KMS-11 (cell line): Measurements from ENCODE around the gene CEP104.

Source experiments
- H2AFZ ChIP-seq: fragments of 200-600 bp; sonication (generic); 2 replicates; pipeline ENCODE4 v1.6.1; 2016; ENCODE audit warnings: antibody characterized with exemption, mixed run types, low read depth
- H3K27ac ChIP-seq: fragments of 200-600 bp; sonication (generic); 2 replicates; pipeline ENCODE4 v1.6.1; 2016; ENCODE audit warnings: mild to moderate bottlenecking, mixed run types
- H3K27me3 ChIP-seq: fragments of 200-600 bp; sonication (generic); 2 replicates; pipeline ENCODE4 v1.6.1; 2017; ENCODE audit warnings: mild to moderate bottlenecking, low read depth, mixed run types, moderate library complexity; ENCODE audit not compliant: insufficient read depth
- H3K36me3 ChIP-seq: fragments of 200-600 bp; sonication (generic); 2 replicates; pipeline ENCODE4 v1.6.1; 2017; ENCODE audit warnings: mild to moderate bottlenecking, mixed run types; ENCODE audit not compliant: insufficient read depth
- H3K4me1 ChIP-seq: fragments of 200-600 bp; sonication (generic); 2 replicates; pipeline ENCODE4 v1.6.1; 2016; ENCODE audit warnings: mild to moderate bottlenecking, low read depth, mixed run types; ENCODE audit not compliant: poor library complexity, severe bottlenecking
- H3K4me2 ChIP-seq: fragments of 200-600 bp; sonication (generic); 2 replicates; pipeline ENCODE4 v1.7.0; 2016; ENCODE audit warnings: mild to moderate bottlenecking, mixed run types
- H3K4me3 ChIP-seq: fragments of 200-600 bp; sonication (generic); IDR thresholded peaks from 2 replicates; pipeline ENCODE4 v1.6.1; 2017; ENCODE audit warnings: low read depth, low read length, mixed read lengths; ENCODE audit not compliant: insufficient read depth
- H3K79me2 ChIP-seq: fragments of 200-600 bp; sonication (generic); 2 replicates; pipeline ENCODE4 v1.6.1; 2016; ENCODE audit warnings: low read depth, mixed run types; ENCODE audit not compliant: insufficient read depth
- H3K9ac ChIP-seq: fragments of 200-600 bp; sonication (generic); 2 replicates; pipeline ENCODE4 v1.6.1; 2016; ENCODE audit warnings: mild to moderate bottlenecking, mixed run types
- H4K20me1 ChIP-seq: fragments of 200-600 bp; sonication (generic); 2 replicates; pipeline ENCODE4 v1.6.1; 2016; ENCODE audit warnings: mild to moderate bottlenecking, mixed run types; ENCODE audit not compliant: insufficient read depth
- TF ChIP-seq, protein P1 (sequence below): fragments of 200-600 bp; sonication (generic); conservative IDR thresholded peaks from 2 replicates; pipeline ENCODE4 v1.6.1; 2017; ENCODE audit warnings: low read depth, mild to moderate bottlenecking, antibody characterized with exemption, low read length, moderate library complexity, mixed read lengths

The CEP104 gene

DNA sequence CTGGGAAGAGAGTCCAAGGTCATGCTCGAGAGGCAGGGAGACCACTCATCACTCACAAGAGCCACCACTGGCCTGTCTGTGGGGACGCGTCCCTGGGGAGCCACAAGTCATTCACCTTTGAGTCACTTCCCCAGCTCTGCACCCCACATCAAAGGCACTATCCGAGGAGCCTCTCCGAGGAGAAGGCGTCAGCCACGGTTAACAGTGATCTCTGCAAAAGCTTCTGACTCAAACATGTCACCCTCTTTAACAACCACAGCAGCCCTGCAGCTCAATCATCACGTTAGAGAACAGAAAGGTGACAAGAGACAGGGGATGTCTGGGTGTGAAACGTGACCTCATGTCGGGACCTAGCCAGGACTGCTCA lies 69.7 kb downstream of the CEP104 start:
- H3K4me2 ChIP-seq: no peak overlapping the region
- H3K27ac ChIP-seq: no peak overlapping the region
- H3K4me1 ChIP-seq: no peaks in the 10 kb centered on the region
- TF ChIP-seq, protein P1, sequence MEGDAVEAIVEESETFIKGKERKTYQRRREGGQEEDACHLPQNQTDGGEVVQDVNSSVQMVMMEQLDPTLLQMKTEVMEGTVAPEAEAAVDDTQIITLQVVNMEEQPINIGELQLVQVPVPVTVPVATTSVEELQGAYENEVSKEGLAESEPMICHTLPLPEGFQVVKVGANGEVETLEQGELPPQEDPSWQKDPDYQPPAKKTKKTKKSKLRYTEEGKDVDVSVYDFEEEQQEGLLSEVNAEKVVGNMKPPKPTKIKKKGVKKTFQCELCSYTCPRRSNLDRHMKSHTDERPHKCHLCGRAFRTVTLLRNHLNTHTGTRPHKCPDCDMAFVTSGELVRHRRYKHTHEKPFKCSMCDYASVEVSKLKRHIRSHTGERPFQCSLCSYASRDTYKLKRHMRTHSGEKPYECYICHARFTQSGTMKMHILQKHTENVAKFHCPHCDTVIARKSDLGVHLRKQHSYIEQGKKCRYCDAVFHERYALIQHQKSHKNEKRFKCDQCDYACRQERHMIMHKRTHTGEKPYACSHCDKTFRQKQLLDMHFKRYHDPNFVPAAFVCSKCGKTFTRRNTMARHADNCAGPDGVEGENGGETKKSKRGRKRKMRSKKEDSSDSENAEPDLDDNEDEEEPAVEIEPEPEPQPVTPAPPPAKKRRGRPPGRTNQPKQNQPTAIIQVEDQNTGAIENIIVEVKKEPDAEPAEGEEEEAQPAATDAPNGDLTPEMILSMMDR: no peak
- H2AFZ ChIP-seq: no peak overlapping the region
- H3K9ac ChIP-seq: no peak overlapping the region
- H3K36me3 ChIP-seq: no peaks in the 10 kb centered on the region; the same call in 1 of the 2 replicates
- no peaks in the 10 kb centered on the region for H4K20me1 ChIP-seq
- no peak overlapping the region for H3K4me3 ChIP-seq
- H3K79me2 ChIP-seq: peaks cover 9% of the 10 kb centered on the region; the same call in 1 of the 2 replicates
- H3K27me3 ChIP-seq: no peaks in the 10 kb centered on the region

DNA sequence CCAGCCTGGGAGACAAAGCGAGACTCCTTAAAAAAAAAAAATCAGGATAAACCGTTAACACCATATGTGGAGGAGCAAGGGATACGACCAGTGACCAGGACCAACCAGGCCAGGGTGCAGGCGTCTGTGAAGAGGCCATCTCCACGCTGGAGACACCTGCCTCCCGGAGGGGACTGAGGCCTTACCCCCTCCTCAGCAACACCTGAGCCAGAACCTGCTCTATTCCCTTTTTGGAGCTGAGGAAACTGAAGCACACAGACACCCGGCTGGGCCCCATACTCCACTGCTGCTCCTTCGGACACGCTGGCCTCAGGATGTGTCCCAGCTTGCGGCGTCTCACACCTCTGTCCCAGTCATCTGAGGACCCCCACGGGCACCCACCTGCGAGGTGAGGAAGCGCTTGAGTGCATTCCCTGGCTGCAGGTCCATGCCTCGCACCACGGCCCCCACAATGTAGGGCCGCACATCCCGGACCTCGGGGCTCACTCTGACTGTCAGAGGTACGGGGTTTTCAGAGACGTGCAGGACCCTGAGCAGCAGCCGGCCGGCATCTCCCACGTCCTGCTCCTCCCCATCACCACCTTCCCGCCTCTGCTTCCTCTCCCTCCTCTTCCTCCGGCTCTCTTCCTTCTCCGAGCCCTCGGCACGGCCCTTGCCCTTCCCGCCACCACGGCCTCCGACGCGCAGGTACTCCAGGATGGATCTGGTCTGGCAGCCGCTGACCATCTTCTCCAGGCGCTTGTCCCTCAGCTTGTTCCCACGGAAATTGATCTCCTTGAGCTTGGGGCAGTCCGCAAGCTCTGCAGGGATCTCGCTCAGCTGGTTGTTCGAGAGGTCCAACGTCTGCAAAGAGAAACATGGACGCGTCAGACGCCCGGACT lies 70.3 kb downstream of the CEP104 start:
- H3K4me3 ChIP-seq: no peak overlapping the region
- no peaks in the 10 kb centered on the region for H4K20me1 ChIP-seq
- TF ChIP-seq, protein P1: no peak
- H2AFZ ChIP-seq: no peak overlapping the region
- no peaks in the 10 kb centered on the region for H3K27me3 ChIP-seq
- no peaks in the 10 kb centered on the region for H3K4me1 ChIP-seq
- no peak overlapping the region for H3K9ac ChIP-seq
- H3K27ac ChIP-seq: no peak overlapping the region
- no peaks in the 10 kb centered on the region; the same call in 1 of the 2 replicates for H3K36me3 ChIP-seq
- H3K4me2 ChIP-seq: no peak overlapping the region
- peaks cover 3% of the 10 kb centered on the region; the same call in 1 of the 2 replicates for H3K79me2 ChIP-seq

DNA sequence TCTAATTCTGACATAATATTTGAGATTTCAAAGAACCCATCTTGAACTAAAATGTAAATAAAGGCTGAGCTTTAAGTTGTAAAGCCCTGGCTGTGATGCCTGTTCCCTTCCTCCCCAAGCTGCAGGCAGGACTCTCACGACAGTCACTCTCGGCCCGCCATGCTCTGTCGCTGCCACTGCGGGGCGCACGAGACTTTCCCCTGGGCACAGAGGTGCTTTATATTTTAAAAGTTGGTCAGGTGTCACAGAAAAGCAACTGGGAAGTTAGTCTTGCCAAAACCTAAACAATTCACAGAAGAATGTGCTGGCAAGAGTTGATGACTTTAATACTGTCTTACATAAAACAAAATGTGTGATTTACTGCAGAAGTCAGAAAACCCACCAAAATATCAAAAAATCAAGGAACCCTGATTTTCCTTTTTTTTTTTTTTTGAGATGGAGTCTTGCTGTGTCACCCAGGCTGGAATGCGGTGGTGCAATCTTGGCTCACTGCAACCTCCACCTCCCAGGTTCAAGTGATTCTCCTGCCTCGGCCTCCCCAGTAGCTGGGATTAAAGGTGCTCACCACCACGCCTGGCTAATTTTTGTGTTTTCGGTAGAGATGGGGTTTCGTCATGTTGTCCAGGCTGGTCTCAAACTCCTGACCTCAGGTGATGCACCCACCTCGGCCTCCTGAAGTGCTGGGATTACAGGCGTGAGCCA lies 71.4 kb downstream of the CEP104 start:
- Histone ChIP-seq H3K4me2 (no peak overlapping the region), H3K27me3 (no peaks in the 10 kb centered on the region), H3K4me1 (no peaks in the 10 kb centered on the region), H3K27ac (no peak overlapping the region), H3K4me3 (no peak overlapping the region), H2AFZ (no peak overlapping the region), H3K9ac (no peak overlapping the region), H4K20me1 (no peaks in the 10 kb centered on the region), H3K79me2 (no peaks in the 10 kb centered on the region; the same call in 1 of the 2 replicates), H3K36me3 (peaks cover 8% of the 10 kb centered on the region; the same call in 1 of the 2 replicates)
- TF ChIP-seq, protein P1: no peak

DNA sequence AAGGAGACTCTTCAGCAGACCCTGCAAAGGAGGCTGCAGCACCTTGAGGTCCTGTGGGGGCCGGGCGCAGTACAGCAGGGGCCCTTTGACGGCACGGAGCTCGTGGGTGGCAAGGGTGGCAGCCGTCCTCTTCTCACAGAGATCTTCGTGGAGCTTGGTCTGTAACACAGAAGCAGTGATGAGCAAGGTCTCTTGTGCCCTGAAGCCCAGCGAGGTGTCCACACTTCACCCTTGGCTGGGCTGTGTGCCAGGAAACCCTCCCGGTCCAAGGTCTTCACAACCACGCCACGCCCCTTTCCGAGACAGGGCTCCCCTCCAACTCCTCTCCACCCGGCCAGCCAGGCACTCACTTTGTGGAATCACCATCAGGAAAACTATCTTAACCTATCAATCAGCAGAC lies 72.0 kb downstream of the CEP104 start:
- H3K36me3 ChIP-seq: peaks cover 8% of the 10 kb centered on the region; the same call in 1 of the 2 replicates

More for the DNA sequence above, 72.0 kb downstream of the CEP104 start:
- no peak overlapping the region for H3K4me2 ChIP-seq
- no peaks in the 10 kb centered on the region for H3K27me3 ChIP-seq
- H3K4me1 ChIP-seq: no peaks in the 10 kb centered on the region
- no peaks in the 10 kb centered on the region; the same call in 1 of the 2 replicates for H3K79me2 ChIP-seq
- no peak overlapping the region for H3K27ac ChIP-seq
- H2AFZ ChIP-seq: no peak overlapping the region
- TF ChIP-seq, protein P1: no peak
- H4K20me1 ChIP-seq: no peaks in the 10 kb centered on the region
- H3K9ac ChIP-seq: no peak overlapping the region
- H3K4me3 ChIP-seq: no peak overlapping the region
